ENCODE results near the gene KRT2. TPM values are rescaled to one million over a fixed set of nuclear protein-coding genes. Genes with fewer than 3 reads are reported as not detected.

KRT2 gene
- total RNA-seq, 1 experiment from 2014 or later, result not detected

DNA sequence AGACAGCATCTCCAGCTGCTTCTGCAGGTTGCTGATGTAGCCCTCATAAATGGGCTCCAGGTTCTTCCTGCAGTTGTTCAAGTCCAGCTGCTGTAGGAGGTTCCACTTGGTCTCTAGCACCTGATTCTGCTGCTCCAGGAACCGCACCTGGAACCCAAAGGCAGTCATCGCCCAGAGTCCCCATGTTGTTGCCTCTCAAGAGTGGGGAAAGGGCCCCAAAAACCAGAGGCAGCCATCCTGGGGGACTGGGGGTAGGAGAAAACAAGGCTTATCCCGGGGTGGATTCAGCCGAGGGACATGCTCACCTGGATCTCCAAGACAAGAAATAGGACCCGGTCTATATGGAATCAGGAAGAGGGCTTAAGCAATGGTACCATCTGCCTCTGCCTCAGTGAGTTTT lies 53.0 kb downstream of the KRT2 start:
- Histone ChIP-seq H2AFZ (no peak overlapping the region), H3K4me2 (no peak overlapping the region), H3K27me3 (ENCODE audit: insufficient read depth, low read depth) (no peaks in the 10 kb centered on the region), H3K4me3 (no peak overlapping the region), H3K9me3 (ENCODE audit: insufficient read depth, low read depth) (no peaks in the 10 kb centered on the region), H3K4me1 (replicated peaks; ENCODE audit: insufficient read depth) (no peaks in the 10 kb centered on the region), H3K36me3 (ENCODE audit: low read depth) (no peaks in the 10 kb centered on the region), H3K27ac (no peak overlapping the region), H4K20me1 (ENCODE audit: insufficient read depth) (no peaks in the 10 kb centered on the region), H3F3A (ENCODE audit: insufficient read depth, low read depth) (no peaks in the 10 kb centered on the region; the same call in 1 of the 2 replicates), H3K79me2 (ENCODE audit: low read depth) (no peaks in the 10 kb centered on the region), H3K9me2 (ENCODE audit: insufficient read depth) (no peaks in the 10 kb centered on the region)
- DNase-seq, result no peak
- POLR2A ChIA-PET (ENCODE audit: unreplicated experiment), result no interaction called here
- no TSS peak for BruUV-seq (replicated peaks)
- TF ChIP-seq, protein P1, sequence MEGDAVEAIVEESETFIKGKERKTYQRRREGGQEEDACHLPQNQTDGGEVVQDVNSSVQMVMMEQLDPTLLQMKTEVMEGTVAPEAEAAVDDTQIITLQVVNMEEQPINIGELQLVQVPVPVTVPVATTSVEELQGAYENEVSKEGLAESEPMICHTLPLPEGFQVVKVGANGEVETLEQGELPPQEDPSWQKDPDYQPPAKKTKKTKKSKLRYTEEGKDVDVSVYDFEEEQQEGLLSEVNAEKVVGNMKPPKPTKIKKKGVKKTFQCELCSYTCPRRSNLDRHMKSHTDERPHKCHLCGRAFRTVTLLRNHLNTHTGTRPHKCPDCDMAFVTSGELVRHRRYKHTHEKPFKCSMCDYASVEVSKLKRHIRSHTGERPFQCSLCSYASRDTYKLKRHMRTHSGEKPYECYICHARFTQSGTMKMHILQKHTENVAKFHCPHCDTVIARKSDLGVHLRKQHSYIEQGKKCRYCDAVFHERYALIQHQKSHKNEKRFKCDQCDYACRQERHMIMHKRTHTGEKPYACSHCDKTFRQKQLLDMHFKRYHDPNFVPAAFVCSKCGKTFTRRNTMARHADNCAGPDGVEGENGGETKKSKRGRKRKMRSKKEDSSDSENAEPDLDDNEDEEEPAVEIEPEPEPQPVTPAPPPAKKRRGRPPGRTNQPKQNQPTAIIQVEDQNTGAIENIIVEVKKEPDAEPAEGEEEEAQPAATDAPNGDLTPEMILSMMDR (conservative IDR thresholded peaks at IDR 0.05), result no peak
- TF ChIP-seq EZH2 (IDR thresholded peaks at IDR 0.05; ENCODE audit: low read depth), result no peak
- CTCF ChIA-PET, result no interaction called here
- intact Hi-C loops (cut with micrococcal nuclease; ENCODE audit: unreplicated experiment), result no loop called here

Other genes starting within 250 kb of the KRT2 start
- gene KRT82, start 245.9 kb downstream of the KRT2 start, total RNA-seq (2021), result not detected in 2 replicates
- gene KRT75, start 217.8 kb downstream of the KRT2 start, total RNA-seq (2021), result not detected in 2 replicates
- 0.98 and 1.1 TPM in 2 replicates for gene KRT6B, start 200.1 kb downstream of the KRT2 start, total RNA-seq (2021)
- gene KRT6C, start 178.4 kb downstream of the KRT2 start, total RNA-seq (2021), result not detected in 2 replicates
- 55.9 and 87.5 TPM in 2 replicates for gene KRT6A, start 159.0 kb downstream of the KRT2 start, total RNA-seq (2021)
- 89.7 and 134 TPM in 2 replicates for gene KRT5, start 131.8 kb downstream of the KRT2 start, total RNA-seq (2021)
- gene KRT71, start 99.1 kb downstream of the KRT2 start, total RNA-seq (2021), result not detected in 2 replicates
- not detected in 2 replicates for gene KRT74, start 78.4 kb downstream of the KRT2 start, total RNA-seq (2021)
- not detected in 2 replicates for gene KRT72, start 50.7 kb downstream of the KRT2 start, total RNA-seq (2021)
- gene KRT73, start 33.7 kb downstream of the KRT2 start, total RNA-seq (2021), result not detected in 2 replicates
- not detected in 2 replicates for gene KRT1, start 28.2 kb upstream of the KRT2 start, total RNA-seq (2021)
- not detected in 2 replicates for gene KRT77, start 51.3 kb upstream of the KRT2 start, total RNA-seq (2021)
- gene KRT76, start 125.1 kb upstream of the KRT2 start, total RNA-seq (2021), result not detected in 2 replicates
- 0.24 and 0.73 TPM in 2 replicates for gene KRT3, start 143.9 kb upstream of the KRT2 start, total RNA-seq (2021)
- 3.0 and 5.3 TPM in 2 replicates for gene KRT4, start 161.9 kb upstream of the KRT2 start, total RNA-seq (2021)
- 0.28 TPM in 1 of 2 replicates, not detected in the other for gene KRT79, start 182.1 kb upstream of the KRT2 start, total RNA-seq (2021)
- gene KRT78, start 196.8 kb upstream of the KRT2 start, total RNA-seq (2021), result 1.5 and 1.7 TPM in 2 replicates